ENCODE measurements around the gene ZNF512B. TPM values are rescaled to one million over a fixed set of nuclear protein-coding genes. Genes with fewer than 3 reads are reported as not detected.

The ZNF512B gene
- polyA plus RNA-seq, 2 of the 4 experiments (the other 2 are of a cell fraction) = 2.1 to 16.8 TPM

- no peak for FAIRE-seq
- no peaks in the 10 kb centered on the region for H3K9me3 ChIP-seq
- ATAC-seq = no peak
- peak overlapping the region; percentile 76 to 94 for H3K27ac ChIP-seq
- POLR2A ChIA-PET = interaction anchor here (0.6 to 1.1 kb wide), 5 partner anchors 14 to 420 kb away, joined by 3 to 5 read pairs (median 3); partner anchors contain the start of gene TPD52L2
- peak in 1 of 2 experiments; percentile 23 for DNase-seq (ENCODE audit: low read depth in 1 of 2, low spot score in 1 of 2)
- 69% methylated on average over 8 of the region's 13 CpGs for WGBS (ENCODE audit: missing lambda C conversion rate)
- peaks cover 25% of the 10 kb centered on the region for H3K4me1 ChIP-seq
- peak overlapping the region; percentile 70; the same call in 2 of the 3 replicates for H3K4me3 ChIP-seq
- peak overlapping the region; percentile 83 for H3K4me2 ChIP-seq
- TF ChIP-seq KDM5A (IDR thresholded peaks at IDR 0.05) (no peak), MAZ (IDR thresholded peaks at IDR 0.05; ENCODE audit: borderline replicate concordance, low read depth, low read length) (no peak), RNF2 (IDR thresholded peaks at IDR 0.05; ENCODE audit: borderline replicate concordance, low read depth) (no peak), SREBF2 (IDR thresholded peaks at IDR 0.05) (no peak), HOXB5 (CRISPR knock-in tag; IDR thresholded peaks at IDR 0.05) (no peak), BCL3 (IDR thresholded peaks at IDR 0.05) (no peak), POLR2AphosphoS2 (conservative IDR thresholded peaks at IDR 0.05; ENCODE audit: low read length) (no peak), HOXA7 (CRISPR knock-in tag; IDR thresholded peaks at IDR 0.05) (no peak), CTCF (IDR thresholded peaks at IDR 0.05) (no peak)
- CTCF ChIA-PET = interaction anchor here (1.1 to 2.4 kb wide), 3 partner anchors 16 to 22 kb away, joined by 3 to 20 read pairs (median 11); no protein-coding TSS in a partner anchor
Observed at GRCh38 chr20:63957690-63958441, 11.9 kb downstream of the ZNF512B start.

GRCh38 chr20:63957004-63957689, 12.6 kb downstream of the ZNF512B start:
- whole genome bisulfite sequencing (ENCODE audit: missing lambda C conversion rate) = 5% methylated on average over 23 of the region's 28 CpGs
- peak overlapping the region; percentile 76 to 94 for H3K27ac ChIP-seq
- peaks cover 25% of the 10 kb centered on the region for H3K4me1 ChIP-seq
- TF ChIP-seq CTCF (IDR thresholded peaks at IDR 0.05) = no peak
- peak; percentile 54 for TF ChIP-seq MAX (IDR thresholded peaks at IDR 0.05)
- TF ChIP-seq CHD4 (IDR thresholded peaks at IDR 0.05; ENCODE audit: borderline replicate concordance) = no peak
- peak in 1 of 2 experiments; percentile 52; a peak in 3 of 5 replicates for TF ChIP-seq JUN (IDR thresholded peaks at IDR 0.05)
- peak; percentile 62 for TF ChIP-seq POLR2A (IDR thresholded peaks at IDR 0.05; ENCODE audit: low read length)
- no peak for TF ChIP-seq FOSL2 (IDR thresholded peaks at IDR 0.05)
- TF ChIP-seq FOSL2 (CRISPR knock-in tag; IDR thresholded peaks at IDR 0.05) = peak; percentile 58; the same call in 1 of the 2 replicates
- TF ChIP-seq BCL3 (IDR thresholded peaks at IDR 0.05) = peak; percentile 28; the same call in 1 of the 3 replicates
- TF ChIP-seq PBX3 (IDR thresholded peaks at IDR 0.05) = 0 out of 2 replicates have a peak, but pooled peaks have one; percentile 69
- TF ChIP-seq E2F6 (IDR thresholded peaks at IDR 0.05; ENCODE audit: borderline replicate concordance, low read depth) = 0 out of 2 replicates have a peak, but pooled peaks have one; percentile 37
- TF ChIP-seq CBX8 (IDR thresholded peaks at IDR 0.05) = no peak
- ChIA-PET POLR2A (interaction anchor here (0.6 to 1.1 kb wide), 5 partner anchors 14 to 419 kb away, joined by 3 to 5 read pairs (median 3); partner anchors contain the start of gene TPD52L2), CTCF (interaction anchor here (0.9 to 2.4 kb wide), 5 partner anchors 12 to 100 kb away, joined by 3 to 20 read pairs (median 3); no protein-coding TSS in a partner anchor)
- H3K9me3 ChIP-seq = no peaks in the 10 kb centered on the region
- ATAC-seq (peak; percentile 68 to 86), FAIRE-seq (no peak), DNase-seq (ENCODE audit: low read depth in 1 of 2, low spot score in 1 of 2) (peak; percentile 82 to 87)
- peak overlapping the region; percentile 70 for H3K4me3 ChIP-seq
- H3K4me2 ChIP-seq = peak overlapping the region; percentile 83

Measured in A549 (cell line).